GM18867 (cell line): ENCODE data around the gene NRXN3.
A peak's percentile ranks its signal among the peaks of the same experiment; 100 is the strongest.
"Not testable (repeated sequence)": the region's sequence is repeated elsewhere in the genome, so short reads cannot be mapped to it uniquely, and the experiment has no call there.

Source experiments
- ATAC-seq: cut with Tn5 transposase; IDR thresholded peaks from one replicate; pipeline ENCODE4 v1.9.1; 2021; ENCODE audit warnings: mild to moderate bottlenecking, moderate library complexity; ENCODE audit not compliant: unreplicated experiment

The NRXN3 gene

GRCh38 chr14:78566026-78566858 is 396.1 kb downstream of the NRXN3 start:
- ATAC-seq, result peak; percentile 95

GRCh38 chr14:78566859-78567172 is 396.6 kb downstream of the NRXN3 start:
- ATAC-seq, result no peak

- no peak for ATAC-seq
Measured at GRCh38 chr14:78567343-78567742, 397.2 kb downstream of the NRXN3 start.

- not testable (repeated sequence) for ATAC-seq
Measured at GRCh38 chr14:78573736-78574135, 403.6 kb downstream of the NRXN3 start.

GRCh38 chr14:78576437-78577166 is 406.4 kb downstream of the NRXN3 start:
- no peak for ATAC-seq

GRCh38 chr14:78581229-78581628 is 411.1 kb downstream of the NRXN3 start:
- ATAC-seq, result no peak

GRCh38 chr14:78586681-78587080 is 416.5 kb downstream of the NRXN3 start:
- no peak for ATAC-seq

- ATAC-seq, result no peak
Measured at GRCh38 chr14:78588906-78589305, 418.7 kb downstream of the NRXN3 start.

GRCh38 chr14:78592616-78593219 is 422.5 kb downstream of the NRXN3 start:
- ATAC-seq, result no peak

- ATAC-seq, result no peak
Measured at GRCh38 chr14:78593949-78594348, 423.8 kb downstream of the NRXN3 start.

GRCh38 chr14:78595797-78596196 is 425.6 kb downstream of the NRXN3 start:
- ATAC-seq, result no peak

- peak; percentile 96 for ATAC-seq
Measured at GRCh38 chr14:78598046-78598920, 428.1 kb downstream of the NRXN3 start.

GRCh38 chr14:78605025-78605762 is 435.0 kb downstream of the NRXN3 start:
- no peak for ATAC-seq

- ATAC-seq, result no peak
Measured at GRCh38 chr14:78605897-78606500, 435.8 kb downstream of the NRXN3 start.

- ATAC-seq, result no peak
Measured at GRCh38 chr14:78608998-78609787, 439.0 kb downstream of the NRXN3 start.

GRCh38 chr14:78610994-78611393 is 440.8 kb downstream of the NRXN3 start:
- no peak for ATAC-seq

GRCh38 chr14:78611796-78612571 is 441.8 kb downstream of the NRXN3 start:
- no peak for ATAC-seq

GRCh38 chr14:78612666-78613065 is 442.5 kb downstream of the NRXN3 start:
- ATAC-seq, result no peak
